ENCODE data around the gene DHH. TPM values are rescaled to one million over a fixed set of nuclear protein-coding genes. Genes with fewer than 3 reads are reported as not detected.
A peak's percentile ranks its signal among the peaks of the same experiment; 100 is the strongest.

The DHH gene
- total RNA-seq, 2 donors from 2014 or later, result 0.17 to 0.44 TPM

- peaks cover 6% of the 10 kb centered on the region for H3K4me1 Mint-ChIP-seq
- no peak for DNase-seq
- peaks cover 6% of the 10 kb centered on the region for H3K36me3 Mint-ChIP-seq (ENCODE audit: low read depth)
- no peak for ATAC-seq
- H3K27me3 Mint-ChIP-seq, result no peaks in the 10 kb centered on the region
- H3K27ac Mint-ChIP-seq, result peak overlapping the region; percentile 53
- no peak overlapping the region for H3K4me3 Mint-ChIP-seq
- H3K9me3 ChIP-seq (ENCODE audit: control insufficient read depth, low read length, poor library complexity, severe bottlenecking), result no peaks in the 10 kb centered on the region
Observed at GRCh38 chr12:49044660-49045059, 49.9 kb downstream of the DHH start.

GRCh38 chr12:49043856-49044258 lies 50.7 kb downstream of the DHH start:
- Mint-ChIP-seq H3K4me1 (peaks cover 7% of the 10 kb centered on the region), H3K36me3 (ENCODE audit: low read depth) (peaks cover 7% of the 10 kb centered on the region), H3K27ac (peak overlapping the region; percentile 86), H3K27me3 (no peaks in the 10 kb centered on the region), H3K4me3 (no peak overlapping the region)
- DNase-seq (peak; percentile 66 to 82 (median 67)), ATAC-seq (peak; percentile 93)
- H3K9me3 ChIP-seq (ENCODE audit: control insufficient read depth, low read length, poor library complexity, severe bottlenecking), result no peaks in the 10 kb centered on the region

- Mint-ChIP-seq H3K4me1 (peaks cover 8% of the 10 kb centered on the region), H3K36me3 (ENCODE audit: low read depth) (peaks cover 9% of the 10 kb centered on the region), H3K4me3 (no peak overlapping the region), H3K27ac (peak overlapping the region; percentile 86), H3K27me3 (no peaks in the 10 kb centered on the region)
- ATAC-seq (no peak), DNase-seq (no peak)
- no peaks in the 10 kb centered on the region for H3K9me3 ChIP-seq (ENCODE audit: control insufficient read depth, low read length, poor library complexity, severe bottlenecking)
Observed at GRCh38 chr12:49043241-49043640, 51.4 kb downstream of the DHH start.

GRCh38 chr12:49041881-49042484 lies 52.6 kb downstream of the DHH start:
- peaks cover 8% of the 10 kb centered on the region for H3K4me1 Mint-ChIP-seq
- ATAC-seq (no peak), DNase-seq (no peak)
- H3K27ac Mint-ChIP-seq, result no peak overlapping the region
- H3K4me3 Mint-ChIP-seq, result no peak overlapping the region
- no peaks in the 10 kb centered on the region for H3K9me3 ChIP-seq (ENCODE audit: control insufficient read depth, low read length, poor library complexity, severe bottlenecking)
- H3K36me3 Mint-ChIP-seq (ENCODE audit: low read depth), result peaks cover 9% of the 10 kb centered on the region
- no peaks in the 10 kb centered on the region for H3K27me3 Mint-ChIP-seq

DNA sequence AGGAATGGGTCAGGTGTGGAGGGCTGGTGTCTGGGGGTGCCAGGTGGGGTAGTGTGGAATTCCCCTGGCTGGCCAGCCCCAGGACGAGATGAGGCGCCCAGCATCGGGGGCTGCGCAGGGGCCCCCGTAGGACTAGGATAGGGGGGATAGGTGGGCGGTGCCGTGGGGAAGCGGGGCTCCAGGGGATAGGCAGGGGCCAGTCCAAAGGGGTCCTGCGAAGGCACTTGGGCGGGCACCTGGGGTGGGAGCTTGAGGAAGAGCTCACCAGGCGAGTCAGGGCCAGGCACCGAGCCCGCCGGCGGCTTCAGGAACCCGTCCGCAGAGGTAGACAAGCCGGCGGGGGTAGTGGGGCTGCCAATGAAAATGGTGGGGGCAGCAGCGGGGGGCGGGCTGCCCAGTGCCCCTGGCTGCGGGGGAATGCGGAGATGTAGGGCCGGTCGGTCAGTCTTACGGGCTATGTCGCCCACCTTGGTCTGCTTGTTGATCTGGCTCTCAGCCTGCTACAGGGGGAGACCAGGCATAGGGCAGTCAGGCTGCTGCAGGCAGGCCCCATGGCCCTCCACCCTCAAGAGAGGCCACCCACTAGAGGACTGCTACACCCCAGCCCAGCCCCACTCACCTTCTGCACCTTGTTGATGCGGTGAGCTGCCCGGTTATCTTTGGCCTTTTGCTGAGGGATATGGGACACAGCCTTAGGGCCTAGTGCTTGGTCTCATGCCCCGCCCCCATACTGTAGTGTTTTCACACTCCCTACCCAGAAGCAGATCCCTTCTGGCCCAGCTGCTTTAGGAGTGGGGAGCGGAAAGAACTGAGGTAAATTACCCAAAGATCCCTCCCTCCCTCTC lies 53.3 kb downstream of the DHH start:
- Mint-ChIP-seq H3K4me1 (peaks cover 8% of the 10 kb centered on the region), H3K27me3 (no peaks in the 10 kb centered on the region), H3K4me3 (no peak overlapping the region), H3K36me3 (ENCODE audit: low read depth) (peaks cover 9% of the 10 kb centered on the region), H3K27ac (peak overlapping the region; percentile 68)
- no peaks in the 10 kb centered on the region for H3K9me3 ChIP-seq (ENCODE audit: control insufficient read depth, low read length, poor library complexity, severe bottlenecking)
- no peak for DNase-seq
- ATAC-seq, result no peak

- peak overlapping the region; percentile 68 for H3K27ac Mint-ChIP-seq
- peaks cover 8% of the 10 kb centered on the region for H3K4me1 Mint-ChIP-seq
- H3K27me3 Mint-ChIP-seq, result no peaks in the 10 kb centered on the region
- no peaks in the 10 kb centered on the region for H3K9me3 ChIP-seq (ENCODE audit: control insufficient read depth, low read length, poor library complexity, severe bottlenecking)
- DNase-seq, result no peak
- no peak overlapping the region for H3K4me3 Mint-ChIP-seq
- peaks cover 9% of the 10 kb centered on the region for H3K36me3 Mint-ChIP-seq (ENCODE audit: low read depth)
- ATAC-seq, result no peak
Observed at GRCh38 chr12:49040364-49040855, 54.2 kb downstream of the DHH start.

GRCh38 chr12:49039421-49040363 lies 54.9 kb downstream of the DHH start:
- Mint-ChIP-seq H3K27me3 (no peaks in the 10 kb centered on the region), H3K36me3 (ENCODE audit: low read depth) (peaks cover 9% of the 10 kb centered on the region), H3K27ac (peak overlapping the region; percentile 68)

DNA sequence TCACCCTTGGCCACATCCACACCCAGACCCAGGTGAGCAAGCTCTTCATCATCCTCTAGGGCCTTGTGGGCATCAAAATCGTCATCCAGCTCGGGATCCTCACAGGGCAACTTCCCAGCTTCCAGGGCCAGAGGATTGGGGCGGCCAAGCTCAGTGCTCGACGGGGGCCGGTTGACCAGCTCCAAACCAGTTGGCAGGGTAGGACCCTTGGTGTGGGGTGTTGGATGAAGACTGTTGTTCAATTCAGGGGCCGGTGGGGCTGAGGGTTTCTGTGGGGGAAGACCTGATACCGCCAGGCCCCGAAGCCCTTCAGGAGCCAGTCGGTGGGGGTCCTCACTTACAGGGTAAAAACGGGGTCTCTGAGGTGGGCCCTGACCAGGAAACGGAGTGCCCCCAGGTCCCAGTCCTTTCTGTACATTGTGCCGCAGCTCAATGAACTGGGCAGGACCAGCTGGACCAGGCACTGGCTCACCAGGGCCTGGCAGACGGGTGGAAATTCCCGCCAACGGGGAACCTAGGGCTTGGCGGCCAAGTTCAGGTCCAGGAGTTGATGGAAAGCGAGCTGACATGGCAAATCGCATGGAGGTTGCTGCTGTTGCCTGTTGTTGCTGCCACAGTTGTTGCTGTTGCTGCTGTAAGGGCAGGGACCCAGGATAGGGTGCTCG lies 56.2 kb downstream of the DHH start:
- no peaks in the 10 kb centered on the region for H3K9me3 ChIP-seq (ENCODE audit: control insufficient read depth, low read length, poor library complexity, severe bottlenecking)
- Mint-ChIP-seq H3K27ac (no peak overlapping the region), H3K36me3 (ENCODE audit: low read depth) (peaks cover 4% of the 10 kb centered on the region), H3K4me3 (no peak overlapping the region), H3K4me1 (peaks cover 8% of the 10 kb centered on the region), H3K27me3 (no peaks in the 10 kb centered on the region)
- no peak for ATAC-seq
- no peak for DNase-seq

More at GRCh38 chr12:49039421-49040363, 54.9 kb downstream of the DHH start:
- no peak for ATAC-seq
- H3K4me3 Mint-ChIP-seq, result peak overlapping the region; percentile 47
- H3K4me1 Mint-ChIP-seq, result peaks cover 8% of the 10 kb centered on the region
- H3K9me3 ChIP-seq (ENCODE audit: control insufficient read depth, low read length, poor library complexity, severe bottlenecking), result no peaks in the 10 kb centered on the region
- no peak for DNase-seq

GRCh38 chr12:49037947-49038237 lies 56.7 kb downstream of the DHH start:
- Mint-ChIP-seq H3K27me3 (no peaks in the 10 kb centered on the region), H3K36me3 (ENCODE audit: low read depth) (peaks cover 3% of the 10 kb centered on the region), H3K4me1 (peaks cover 8% of the 10 kb centered on the region), H3K4me3 (no peak overlapping the region), H3K27ac (no peak overlapping the region)
- DNase-seq (no peak), ATAC-seq (no peak)
- H3K9me3 ChIP-seq (ENCODE audit: control insufficient read depth, low read length, poor library complexity, severe bottlenecking), result no peaks in the 10 kb centered on the region

GRCh38 chr12:49037111-49037946 lies 57.3 kb downstream of the DHH start:
- DNase-seq, result no peak
- Mint-ChIP-seq H3K4me1 (peaks cover 8% of the 10 kb centered on the region), H3K36me3 (ENCODE audit: low read depth) (peaks cover 3% of the 10 kb centered on the region), H3K4me3 (no peak overlapping the region), H3K27ac (no peak overlapping the region), H3K27me3 (no peaks in the 10 kb centered on the region)
- H3K9me3 ChIP-seq (ENCODE audit: control insufficient read depth, low read length, poor library complexity, severe bottlenecking), result no peaks in the 10 kb centered on the region
- no peak for ATAC-seq

All from T-helper 17 cell (primary cell).